Adrenal gland (tissue), 12 donors: ENCODE results near the gene TPP2. TPM values are rescaled to one million over a fixed set of nuclear protein-coding genes. Genes with fewer than 3 reads are reported as not detected.
A peak's percentile ranks its signal among the peaks of the same experiment; 100 is the strongest.

Source experiments
- DNase-seq, 7 donors: peaks; one replicate each; pipeline ENCODE4 v3.0.0-alpha.2; 2019 to 2020
- H3K27ac ChIP-seq, 5 donors: fragments of 200-600 bp; sonication (generic) in 4 of 5; 1 replicate in 3 of 5; 2 replicates in 2 of 5; pipeline versions ENCODE4 v1.5.1 to v1.8.0; 2016 to 2020; ENCODE audit warnings: mild to moderate bottlenecking in 1 of 5
- H3K27me3 ChIP-seq: fragments of 200-600 bp; 2 replicates; pipeline ENCODE4 v1.8.0; 2021
- H3K36me3 ChIP-seq, 2 donors: fragments of 200-600 bp; replicated peaks in 1 of 2; 1 replicate in 1 of 2; 2 replicates in 1 of 2; pipeline versions ENCODE4 v1.5.1 to v1.8.0; 2018 to 2022
- H3K4me1 ChIP-seq, 2 donors: fragments of 200-600 bp; replicated peaks in 1 of 2; 1 replicate in 1 of 2; 2 replicates in 1 of 2; pipeline versions ENCODE4 v1.5.1 to v1.8.0; 2018 to 2021
- H3K4me3 ChIP-seq, 4 donors: fragments of 200-600 bp; sonication (generic) in 3 of 4; one replicate each; pipeline ENCODE4 v1.5.1; 2016 to 2018
- H3K9me3 ChIP-seq, 3 donors: fragments of 200-600 bp; sonication (generic) in 1 of 3; replicated peaks in 1 of 3; 1 replicate in 2 of 3; 2 replicates in 1 of 3; pipeline versions ENCODE4 v1.5.1 to v1.8.0; 2016 to 2021
- POLR2A ChIP-seq, 2 donors: fragments of 450-650 bp; IDR thresholded peaks; one replicate each; pipeline ENCODE4 v1.6.1; 2017; ENCODE audit warnings: antibody characterized with exemption in 2 of 2, mild to moderate bottlenecking in 2 of 2, moderate library complexity in 1 of 2
- WGBS, 4 donors: extraction: QIAGEN DNeasy Blood & Tissue Kit in 2 of 4; methylation state at CpG; one replicate each; pipeline versions ENCODE4 v1.1.5 to v1.1.7; 2013 to 2017; 5-methylcytosine and 5-hydroxymethylcytosine counted together
- intact Hi-C, 2 donors: fragments of 100-400 bp; cut with DNase I; formaldehyde crosslinking; loops; one replicate each; pipeline versions ENCODE4 v1.14.1 to v1.15.0; 2022 to 2023
- polyA plus RNA-seq, 3 donors: library from polyadenylated mRNA; stranded (reverse); fragments of 200-250 nt in 2 of 3; fragments of 350-450 nt in 1 of 3; fragmentation: Illumina TruSeq in 1 of 3; extraction: RNeasy Lipid Tissue Mini Kit (QIAGEN cat#74804) in 1 of 3; gene quantifications; one replicate each; pipeline ENCODE4 v1.2.3, GENCODE V29; 2013 to 2014
- total RNA-seq, 9 donors: library from RNA; depleted of rRNA in 4 of 9; stranded (reverse); fragments of >200 nt in 4 of 9; fragments of 120-200 nt in 1 of 9; fragmentation: NEBNext Ultra II Directional in 1 of 9; extraction: Animal tissue kit (Norgen Biotek cat#: 25700) in 1 of 9; gene quantifications; one replicate each; pipeline versions ENCODE4 v1.1.0 to v1.2.4, GENCODE V29; 2013 to 2023
- TF ChIP-seq, protein P1 (sequence below), 6 experiments: fragments of 450-650 bp in 4 of 6; fragments of 200-600 bp in 2 of 6; sonication (generic) in 1 of 6; IDR thresholded peaks; 1 replicate in 5 of 6; 2 replicates in 1 of 6; pipeline versions ENCODE4 v1.5.1 to v1.8.0; 2016 to 2021; ENCODE audit warnings: antibody characterized with exemption in 6 of 6, mild to moderate bottlenecking in 2 of 6, moderate library complexity in 1 of 6
- donor health status: healthy with polysubstance abuse.
- donor health status: Bipolar disorder and iron deficiency.
- donor health status: DM: yes; HTN: yes; CAD: no.
- donor health status: DM: no; HTN: no; CAD: no.
- donor health status: DM: no; HTN: no; CAD: no.
- donor health status: DM: yes; HTN: yes; CAD: no.

TPP2 gene
- total and polyA plus RNA-seq, 12 donors: 13.8 to 50.6 (median 25.7) TPM

- H3K36me3 ChIP-seq: no peaks in the 10 kb centered on the region
- no peaks in the 10 kb centered on the region for H3K9me3 ChIP-seq
- no peak for DNase-seq
- no peaks in the 10 kb centered on the region for H3K4me1 ChIP-seq
- no peak for TF ChIP-seq POLR2A (IDR thresholded peaks at IDR 0.05)
- TF ChIP-seq, protein P1, sequence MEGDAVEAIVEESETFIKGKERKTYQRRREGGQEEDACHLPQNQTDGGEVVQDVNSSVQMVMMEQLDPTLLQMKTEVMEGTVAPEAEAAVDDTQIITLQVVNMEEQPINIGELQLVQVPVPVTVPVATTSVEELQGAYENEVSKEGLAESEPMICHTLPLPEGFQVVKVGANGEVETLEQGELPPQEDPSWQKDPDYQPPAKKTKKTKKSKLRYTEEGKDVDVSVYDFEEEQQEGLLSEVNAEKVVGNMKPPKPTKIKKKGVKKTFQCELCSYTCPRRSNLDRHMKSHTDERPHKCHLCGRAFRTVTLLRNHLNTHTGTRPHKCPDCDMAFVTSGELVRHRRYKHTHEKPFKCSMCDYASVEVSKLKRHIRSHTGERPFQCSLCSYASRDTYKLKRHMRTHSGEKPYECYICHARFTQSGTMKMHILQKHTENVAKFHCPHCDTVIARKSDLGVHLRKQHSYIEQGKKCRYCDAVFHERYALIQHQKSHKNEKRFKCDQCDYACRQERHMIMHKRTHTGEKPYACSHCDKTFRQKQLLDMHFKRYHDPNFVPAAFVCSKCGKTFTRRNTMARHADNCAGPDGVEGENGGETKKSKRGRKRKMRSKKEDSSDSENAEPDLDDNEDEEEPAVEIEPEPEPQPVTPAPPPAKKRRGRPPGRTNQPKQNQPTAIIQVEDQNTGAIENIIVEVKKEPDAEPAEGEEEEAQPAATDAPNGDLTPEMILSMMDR (IDR thresholded peaks at IDR 0.05): no peak
- H3K27me3 ChIP-seq: peaks cover 8% of the 10 kb centered on the region
- WGBS, 4 donors: 35 to 52% (median 49%) methylated on average over 1 of the region's 1 CpG
- H3K27ac ChIP-seq: no peak overlapping the region
- no peak overlapping the region for H3K4me3 ChIP-seq
- intact Hi-C loops: no loop called here
These were observed 27.3 kb upstream of the TPP2 start for GRCh38 chr13:102569488-102569887.

GRCh38 chr13:102571075-102571474 lies 25.7 kb upstream of the TPP2 start:
- no peak overlapping the region for H3K4me3 ChIP-seq
- TF ChIP-seq POLR2A (IDR thresholded peaks at IDR 0.05): no peak
- TF ChIP-seq, protein P1 (IDR thresholded peaks at IDR 0.05): no peak
- no peaks in the 10 kb centered on the region for H3K36me3 ChIP-seq
- no peaks in the 10 kb centered on the region for H3K9me3 ChIP-seq
- WGBS, 4 donors: 48 to 57% (median 54%) methylated on average over 4 of the region's 4 CpGs
- DNase-seq: no peak
- H3K27me3 ChIP-seq: no peaks in the 10 kb centered on the region
- H3K27ac ChIP-seq: no peak overlapping the region
- intact Hi-C loops: no loop called here
- no peaks in the 10 kb centered on the region for H3K4me1 ChIP-seq

DNA sequence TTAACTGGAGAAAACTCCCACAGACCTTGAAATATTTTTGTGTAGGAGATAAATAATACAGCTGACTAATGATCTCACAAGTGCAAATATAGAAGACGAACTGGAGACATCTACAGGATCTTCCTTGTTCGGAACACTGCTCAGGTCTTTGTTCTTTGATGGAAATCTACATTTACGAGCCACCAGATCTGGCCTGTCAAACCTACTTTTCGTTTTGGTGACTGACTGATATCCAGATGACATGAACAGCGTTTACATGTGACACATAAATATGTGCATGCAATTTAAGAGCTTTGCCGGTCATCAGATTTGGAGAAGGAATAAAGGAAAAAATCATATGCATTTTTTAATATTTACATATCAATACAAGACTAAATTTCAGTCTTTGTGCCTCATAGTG lies 24.5 kb upstream of the TPP2 start:
- no peak overlapping the region for H3K27ac ChIP-seq
- no peak for DNase-seq
- no peaks in the 10 kb centered on the region for H3K4me1 ChIP-seq
- no peak overlapping the region for H3K4me3 ChIP-seq
- H3K9me3 ChIP-seq: no peaks in the 10 kb centered on the region
- TF ChIP-seq, protein P1 (IDR thresholded peaks at IDR 0.05): no peak
- no peak for TF ChIP-seq POLR2A (IDR thresholded peaks at IDR 0.05)
- H3K36me3 ChIP-seq: no peaks in the 10 kb centered on the region
- H3K27me3 ChIP-seq: no peaks in the 10 kb centered on the region
- 46 to 54% (median 52%) methylated on average over 6 of the region's 6 CpGs for WGBS, 4 donors
- intact Hi-C loops: no loop called here

DNA sequence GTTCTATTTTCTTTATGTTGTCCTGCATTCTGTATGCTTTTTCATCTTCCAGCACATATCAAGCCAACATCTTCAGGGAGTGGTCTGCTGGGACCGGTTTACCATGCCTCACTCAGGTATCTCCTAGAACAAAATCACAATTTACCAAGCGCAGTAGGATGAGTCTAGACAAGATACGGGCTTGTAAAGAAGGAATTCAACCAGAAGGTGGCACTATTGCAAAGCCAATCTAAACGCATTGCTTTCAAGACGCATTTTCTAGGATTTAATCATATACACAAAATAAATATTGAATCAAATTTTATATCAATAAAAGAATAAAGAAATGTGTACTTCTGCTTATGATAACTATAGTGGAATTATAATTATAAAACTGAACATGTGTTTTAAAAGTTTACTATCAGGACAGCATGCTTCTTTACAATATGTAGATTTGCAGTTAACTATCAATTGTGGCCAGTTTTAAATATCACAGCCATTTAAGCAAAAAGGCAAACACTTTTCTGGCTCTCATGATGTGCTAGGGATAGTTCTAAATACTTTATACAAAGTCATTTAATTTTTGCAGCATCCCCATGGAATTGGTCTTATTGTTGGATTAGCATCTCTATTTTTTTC lies 16.1 kb upstream of the TPP2 start:
- Histone ChIP-seq H3K36me3 (no peaks in the 10 kb centered on the region), H3K4me1 (no peaks in the 10 kb centered on the region), H3K4me3 (no peak overlapping the region), H3K27me3 (no peaks in the 10 kb centered on the region), H3K9me3 (no peaks in the 10 kb centered on the region), H3K27ac (no peak overlapping the region)
- TF ChIP-seq POLR2A (IDR thresholded peaks at IDR 0.05): no peak
- TF ChIP-seq, protein P1 (IDR thresholded peaks at IDR 0.05): peak; percentile 57 to 79 (median 68)
- WGBS, 4 donors: 0 to 2% (median 0%) methylated on average over 5 of the region's 5 CpGs
- intact Hi-C loops: loop anchor here in 1 of 2 donors (10.0 kb wide), 1 partner anchor 144 kb away; no protein-coding TSS in a partner anchor
- peak in 3 of 7 donors; percentile 34 to 54 (median 45) for DNase-seq
